SHP77 (cell line): ENCODE data around the gene SALL1.

Experiments
- DNase-seq, 2 experiments: peaks; one replicate each; lab custom pipeline; 2025; lab: John Stamatoyannopoulos, UW

The SALL1 gene

GRCh38 chr16:51150888-51151320 is at the start of gene SALL1:
Gene SALL1, minus strand, starts transcription at chr16:51151270. Its CDS starts 29 bp downstream, at chr16:51151241.
- DNase-seq, result no peak

- DNase-seq, result no peak
Measured at GRCh38 chr16:51200793-51201192, 49.7 kb upstream of the SALL1 start.

- no peak for DNase-seq
Measured at GRCh38 chr16:51197953-51198748, 47.1 kb upstream of the SALL1 start.

- DNase-seq, result no peak
Measured at GRCh38 chr16:51193879-51194278, 42.8 kb upstream of the SALL1 start.

GRCh38 chr16:51184702-51185433 is 33.8 kb upstream of the SALL1 start:
- no peak for DNase-seq

- DNase-seq, result no peak
Measured at GRCh38 chr16:51181503-51181811, 30.4 kb upstream of the SALL1 start.

- DNase-seq, result no peak
Measured at GRCh38 chr16:51180719-51181502, 29.8 kb upstream of the SALL1 start.

GRCh38 chr16:51175081-51175480 is 24.0 kb upstream of the SALL1 start:
- DNase-seq, result no peak

- no peak for DNase-seq
Measured at GRCh38 chr16:51172368-51172767, 21.3 kb upstream of the SALL1 start.

GRCh38 chr16:51168755-51169154 is 17.7 kb upstream of the SALL1 start:
- no peak for DNase-seq

GRCh38 chr16:51167170-51167895 is 16.3 kb upstream of the SALL1 start:
- no peak for DNase-seq

- DNase-seq, result no peak
Measured at GRCh38 chr16:51166541-51166940, 15.5 kb upstream of the SALL1 start.

GRCh38 chr16:51166091-51166490 is 15.0 kb upstream of the SALL1 start:
- DNase-seq, result no peak

- no peak for DNase-seq
Measured at GRCh38 chr16:51165043-51165442, 14.0 kb upstream of the SALL1 start.

GRCh38 chr16:51164574-51164973 is 13.5 kb upstream of the SALL1 start:
- no peak for DNase-seq

- DNase-seq, result no peak
Measured at GRCh38 chr16:51163894-51164566, 13.0 kb upstream of the SALL1 start.

GRCh38 chr16:51163366-51163765 is 12.3 kb upstream of the SALL1 start:
- no peak for DNase-seq

- DNase-seq, result no peak
Measured at GRCh38 chr16:51161440-51162195, 10.5 kb upstream of the SALL1 start.

GRCh38 chr16:51159865-51160264 is 8.8 kb upstream of the SALL1 start:
- no peak for DNase-seq

- no peak for DNase-seq
Measured at GRCh38 chr16:51159296-51159695, 8.2 kb upstream of the SALL1 start.

- no peak for DNase-seq
Measured at GRCh38 chr16:51157698-51158097, 6.6 kb upstream of the SALL1 start.
